HAP-1 (cell line): ENCODE data around the gene C14orf93.

Source experiments
- DNase-seq, 2 experiments: peaks; one replicate each; pipeline ENCODE4 v3.0.0-alpha.2; 2016 to 2020; ENCODE audit warnings: low spot score in 2 of 2
- H3K27me3 ChIP-seq: fragments of 250-450 bp; sonication (Bioruptor Pico); 2 replicates; pipeline ENCODE4 v1.5.1; 2020; ENCODE audit warnings: low read depth, mild to moderate bottlenecking, moderate library complexity
- H3K36me3 ChIP-seq: fragments of 250-450 bp; sonication (Bioruptor Pico); replicated peaks from 2 replicates; pipeline ENCODE4 v1.5.1; 2020; ENCODE audit warnings: mild to moderate bottlenecking
- H3K4me1 ChIP-seq: fragments of 250-450 bp; sonication (Bioruptor Pico); 2 replicates; pipeline ENCODE4 v1.5.1; 2020; ENCODE audit warnings: mild to moderate bottlenecking
- H3K4me3 ChIP-seq: fragments of 250-450 bp; sonication (Bioruptor Pico); 2 replicates; pipeline ENCODE4 v1.5.1; 2020; ENCODE audit warnings: mild to moderate bottlenecking, moderate library complexity
- H3K9me3 ChIP-seq: fragments of 250-450 bp; sonication (Bioruptor Pico); 2 replicates; pipeline ENCODE4 v1.5.1; 2020; ENCODE audit warnings: mild to moderate bottlenecking, moderate library complexity
- in situ Hi-C: fragments of 300-500 bp; cut with MboI; formaldehyde crosslinking; loops from 3 replicates; pipeline ENCODE4 v1.14.3; 2020; ENCODE audit warnings: low sequenced_read_pairs, inconsistent platforms, mixed read lengths

C14orf93 gene

GRCh38 chr14:23002592-23002991 is 7.4 kb downstream of the C14orf93 start:
- DNase-seq, result no peak
- peaks cover 10% of the 10 kb centered on the region for H3K4me1 ChIP-seq
- in situ Hi-C loops, result no loop called here
- no peaks in the 10 kb centered on the region for H3K9me3 ChIP-seq
- no peaks in the 10 kb centered on the region for H3K27me3 ChIP-seq
- H3K36me3 ChIP-seq, result no peaks in the 10 kb centered on the region
- no peak overlapping the region for H3K4me3 ChIP-seq

GRCh38 chr14:23000860-23001259 is 9.1 kb downstream of the C14orf93 start:
- Histone ChIP-seq H3K9me3 (no peaks in the 10 kb centered on the region), H3K27me3 (no peaks in the 10 kb centered on the region), H3K36me3 (no peaks in the 10 kb centered on the region), H3K4me3 (no peak overlapping the region), H3K4me1 (no peaks in the 10 kb centered on the region; the same call in 1 of the 2 replicates)
- in situ Hi-C loops, result no loop called here
- no peak for DNase-seq

GRCh38 chr14:22998329-22999012 is 11.5 kb downstream of the C14orf93 start:
- Histone ChIP-seq H3K4me3 (no peak overlapping the region), H3K36me3 (no peaks in the 10 kb centered on the region), H3K9me3 (no peaks in the 10 kb centered on the region), H3K4me1 (peaks cover 16% of the 10 kb centered on the region), H3K27me3 (no peaks in the 10 kb centered on the region)
- in situ Hi-C loops, result no loop called here
- DNase-seq, result no peak

DNA sequence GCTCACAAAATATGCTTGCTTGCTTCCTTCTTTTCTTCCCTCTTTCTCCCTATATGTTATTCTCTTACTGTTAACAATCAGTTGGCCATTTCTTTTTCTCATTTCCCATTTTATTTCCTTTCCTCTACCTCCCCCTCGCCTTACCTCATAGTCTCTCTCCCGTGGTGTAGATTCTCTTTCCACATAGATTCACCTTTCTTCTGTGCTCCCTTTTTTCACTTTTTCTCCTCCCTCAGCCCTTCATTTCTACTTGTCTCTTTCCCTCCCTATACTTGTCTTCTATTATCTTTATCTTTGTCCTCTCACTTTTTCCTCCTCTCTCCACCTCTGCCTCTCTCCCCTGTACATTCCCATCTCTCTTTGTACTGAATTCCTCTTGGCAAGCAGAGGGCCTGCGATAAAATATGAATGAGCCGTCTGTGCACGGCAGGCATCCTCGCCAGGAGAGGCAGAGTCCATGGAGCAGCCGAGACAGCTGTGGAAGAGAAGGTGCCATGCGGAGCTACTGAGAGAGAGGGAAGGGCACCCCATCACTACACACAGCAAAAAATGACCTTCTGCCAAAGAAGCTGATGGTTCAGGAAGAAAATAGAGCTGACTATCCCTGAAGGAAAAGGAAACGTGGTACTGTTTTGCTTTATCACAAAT is 12.1 kb downstream of the C14orf93 start:
- H3K9me3 ChIP-seq, result no peaks in the 10 kb centered on the region
- H3K4me1 ChIP-seq, result peaks cover 23% of the 10 kb centered on the region
- H3K36me3 ChIP-seq, result no peaks in the 10 kb centered on the region
- no peaks in the 10 kb centered on the region for H3K27me3 ChIP-seq
- no peak overlapping the region for H3K4me3 ChIP-seq
- DNase-seq, result no peak
- in situ Hi-C loops, result no loop called here

GRCh38 chr14:22996768-22997654 is 12.9 kb downstream of the C14orf93 start:
- Histone ChIP-seq H3K27me3 (no peaks in the 10 kb centered on the region), H3K4me3 (no peak overlapping the region), H3K4me1 (peaks cover 26% of the 10 kb centered on the region), H3K9me3 (no peaks in the 10 kb centered on the region; the same call in 1 of the 2 replicates), H3K36me3 (no peaks in the 10 kb centered on the region)
- in situ Hi-C loops, result no loop called here
- no peak for DNase-seq

DNA sequence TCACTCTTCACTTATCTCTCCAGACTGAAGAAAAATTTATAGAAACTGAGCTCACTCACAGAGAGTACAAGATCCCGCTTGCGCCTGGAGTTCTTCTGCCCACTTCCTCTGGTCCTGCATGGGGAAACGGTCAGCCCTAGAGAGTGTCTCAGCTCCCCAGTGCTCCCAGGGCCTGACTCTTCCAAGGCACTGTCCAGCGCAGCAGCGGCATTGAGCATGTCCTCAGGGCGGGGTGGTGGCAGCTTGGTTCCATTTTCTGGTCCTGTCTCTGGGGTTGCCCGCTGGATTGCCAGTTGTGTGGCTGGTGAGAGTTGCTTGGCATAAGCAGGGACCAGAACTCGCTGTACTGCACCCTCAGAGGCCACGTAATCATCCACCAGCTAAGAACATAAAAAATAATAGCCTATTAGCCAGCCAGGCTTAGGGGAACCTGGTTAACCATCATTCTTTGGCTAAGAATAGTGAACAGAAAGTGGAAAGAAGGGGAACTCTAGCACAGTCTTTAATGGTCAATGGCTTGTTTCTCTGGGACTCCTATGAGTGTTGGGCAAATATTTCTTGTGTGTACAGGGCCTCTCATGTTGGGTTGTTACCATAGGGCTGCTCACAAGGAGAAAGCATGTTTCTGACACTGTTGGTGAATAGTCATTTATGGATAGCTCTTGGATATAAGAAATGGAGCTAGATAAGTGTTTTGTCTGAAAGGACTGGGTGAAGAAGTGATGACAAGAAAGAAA is 13.9 kb downstream of the C14orf93 start:
- H3K9me3 ChIP-seq, result no peaks in the 10 kb centered on the region; the same call in 1 of the 2 replicates
- no peak for DNase-seq
- no peaks in the 10 kb centered on the region for H3K27me3 ChIP-seq
- no peaks in the 10 kb centered on the region for H3K36me3 ChIP-seq
- peaks cover 26% of the 10 kb centered on the region for H3K4me1 ChIP-seq
- no peak overlapping the region for H3K4me3 ChIP-seq
- in situ Hi-C loops, result no loop called here

GRCh38 chr14:22994762-22995275 is 15.1 kb downstream of the C14orf93 start:
- H3K4me1 ChIP-seq, result peaks cover 26% of the 10 kb centered on the region
- no peaks in the 10 kb centered on the region; the same call in 1 of the 2 replicates for H3K9me3 ChIP-seq
- peak; percentile 64 to 70 for DNase-seq
- no peaks in the 10 kb centered on the region for H3K27me3 ChIP-seq
- peaks cover 3% of the 10 kb centered on the region for H3K36me3 ChIP-seq
- in situ Hi-C loops, result no loop called here
- no peak overlapping the region for H3K4me3 ChIP-seq

- in situ Hi-C loops, result no loop called here
- Histone ChIP-seq H3K36me3 (peaks cover 6% of the 10 kb centered on the region), H3K4me3 (no peak overlapping the region), H3K4me1 (peaks cover 26% of the 10 kb centered on the region), H3K9me3 (no peaks in the 10 kb centered on the region; the same call in 1 of the 2 replicates), H3K27me3 (no peaks in the 10 kb centered on the region)
- peak; percentile 31 to 74 for DNase-seq
These were observed 16.4 kb downstream of the C14orf93 start for GRCh38 chr14:22993517-22993916.

GRCh38 chr14:22991852-22992251 is 18.1 kb downstream of the C14orf93 start:
- Histone ChIP-seq H3K27me3 (no peaks in the 10 kb centered on the region), H3K36me3 (peaks cover 6% of the 10 kb centered on the region), H3K4me1 (peaks cover 26% of the 10 kb centered on the region), H3K4me3 (no peak overlapping the region), H3K9me3 (no peaks in the 10 kb centered on the region; the same call in 1 of the 2 replicates)
- DNase-seq, result no peak
- in situ Hi-C loops, result no loop called here

GRCh38 chr14:22987291-22987690 is 22.7 kb downstream of the C14orf93 start:
- Histone ChIP-seq H3K4me1 (0 out of 2 replicates have a peak, but pooled peaks cover 3% of the 10 kb centered on the region), H3K27me3 (no peaks in the 10 kb centered on the region), H3K36me3 (peaks cover 6% of the 10 kb centered on the region), H3K4me3 (no peak overlapping the region), H3K9me3 (no peaks in the 10 kb centered on the region; the same call in 1 of the 2 replicates)
- DNase-seq, result no peak
- in situ Hi-C loops, result no loop called here

GRCh38 chr14:22986508-22987054 is 23.4 kb downstream of the C14orf93 start:
- Histone ChIP-seq H3K27me3 (no peaks in the 10 kb centered on the region), H3K36me3 (peaks cover 6% of the 10 kb centered on the region), H3K9me3 (no peaks in the 10 kb centered on the region), H3K4me3 (no peak overlapping the region), H3K4me1 (0 out of 2 replicates have a peak, but pooled peaks cover 3% of the 10 kb centered on the region)
- in situ Hi-C loops, result no loop called here
- peak; percentile 86 to 92 for DNase-seq

- no peak for DNase-seq
- no peaks in the 10 kb centered on the region for H3K9me3 ChIP-seq
- H3K4me3 ChIP-seq, result no peak overlapping the region
- H3K27me3 ChIP-seq, result no peaks in the 10 kb centered on the region
- H3K36me3 ChIP-seq, result peaks cover 8% of the 10 kb centered on the region
- in situ Hi-C loops, result no loop called here
- H3K4me1 ChIP-seq, result 0 out of 2 replicates have a peak, but pooled peaks cover 3% of the 10 kb centered on the region
These were observed 23.9 kb downstream of the C14orf93 start for GRCh38 chr14:22985894-22986507.
